Suprapubic skin (tissue), 3 donors: Measurements from ENCODE around the gene CLDN14.

Experiments
- CTCF ChIP-seq, 2 donors: fragments of 200-600 bp in 1 of 2; fragments of 450-650 bp in 1 of 2; sonication (generic) in 1 of 2; IDR thresholded peaks; one replicate each; pipeline ENCODE4 v1.5.1; 2016 to 2019; ENCODE audit warnings: antibody characterized with exemption in 2 of 2, mild to moderate bottlenecking in 1 of 2, moderate library complexity in 1 of 2
- EP300 ChIP-seq: sonication (generic); formaldehyde crosslinking; IDR thresholded peaks from one replicate; pipeline ENCODE4 v1.6.1; 2017; ENCODE audit warnings: antibody characterized with exemption

- no peak for TF ChIP-seq CTCF (IDR thresholded peaks at IDR 0.05)
- TF ChIP-seq EP300, result no peak
Observed at GRCh38 chr21:36510911-36511310, 31.0 kb upstream of the CLDN14 start.
